HG03457 (cell line): ENCODE data around the gene KIF18B.

Experiments used
- ATAC-seq: cut with Tn5 transposase; IDR thresholded peaks from one replicate; pipeline ENCODE4 v1.9.1; 2021; ENCODE audit warnings: moderate number of reproducible peaks; ENCODE audit not compliant: unreplicated experiment

KIF18B gene

GRCh38 chr17:44921122-44921882, 26.3 kb downstream of the KIF18B start:
- no peak for ATAC-seq

GRCh38 chr17:44920565-44920940, 27.0 kb downstream of the KIF18B start:
- no peak for ATAC-seq

- no peak for ATAC-seq
Observed at GRCh38 chr17:44919885-44920564, 27.5 kb downstream of the KIF18B start.

- no peak for ATAC-seq
Observed at GRCh38 chr17:44919411-44919810, 28.2 kb downstream of the KIF18B start.

GRCh38 chr17:44918006-44918405, 29.6 kb downstream of the KIF18B start:
- no peak for ATAC-seq

- ATAC-seq, result no peak
Observed at GRCh38 chr17:44917456-44917855, 30.1 kb downstream of the KIF18B start.

- no peak for ATAC-seq
Observed at GRCh38 chr17:44916781-44917241, 30.8 kb downstream of the KIF18B start.

- no peak for ATAC-seq
Observed at GRCh38 chr17:44915862-44916780, 31.5 kb downstream of the KIF18B start.

- ATAC-seq, result no peak
Observed at GRCh38 chr17:44915321-44915726, 32.2 kb downstream of the KIF18B start, which contains the start of gene GFAP. GFAP (minus strand) TSS chr17:44915500; CDS start chr17:44915486, 14 bp downstream.

GRCh38 chr17:44914698-44915271, 32.8 kb downstream of the KIF18B start:
- ATAC-seq, result no peak

GRCh38 chr17:44914148-44914547, 33.4 kb downstream of the KIF18B start:
- no peak for ATAC-seq

GRCh38 chr17:44913676-44914075, 33.9 kb downstream of the KIF18B start:
- ATAC-seq, result no peak

GRCh38 chr17:44912763-44913544, 34.6 kb downstream of the KIF18B start:
- no peak for ATAC-seq

GRCh38 chr17:44911133-44912001, 36.2 kb downstream of the KIF18B start:
- no peak for ATAC-seq

- no peak for ATAC-seq
Observed at GRCh38 chr17:44910231-44911106, 37.1 kb downstream of the KIF18B start.

GRCh38 chr17:44909681-44910144, 37.9 kb downstream of the KIF18B start:
- ATAC-seq, result no peak

- no peak for ATAC-seq
Observed at GRCh38 chr17:44908761-44909326, 38.7 kb downstream of the KIF18B start.
